ENCODE measurements around the gene TNPO2.
"Not testable (repeated sequence)": the region's sequence is repeated elsewhere in the genome, so short reads cannot be mapped to it uniquely, and the experiment has no call there.

TNPO2 gene

DNA sequence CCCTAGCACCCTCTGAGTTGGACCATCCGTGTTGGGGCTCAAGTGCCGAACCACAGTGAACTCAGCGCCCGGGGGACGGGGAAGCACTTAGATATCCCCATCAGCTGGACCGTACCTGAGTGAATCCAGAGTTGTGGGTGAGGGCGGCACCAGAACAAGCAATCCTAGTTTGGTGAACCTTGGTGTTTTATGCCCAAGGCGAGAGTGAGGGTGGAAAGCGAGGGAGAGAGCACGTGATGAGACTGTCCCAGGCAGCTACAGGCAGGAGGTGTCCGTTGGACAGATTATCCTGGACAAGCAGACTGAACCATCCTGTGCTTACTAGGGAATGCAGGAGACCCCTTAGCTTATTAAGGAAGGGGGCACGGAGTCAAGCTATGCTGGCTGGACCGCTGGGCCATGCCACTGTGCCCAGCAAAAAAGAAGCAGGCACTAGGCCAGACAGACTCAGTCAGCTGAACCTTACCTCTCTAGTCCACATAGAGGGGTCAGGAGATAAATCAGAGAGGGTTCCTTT is 14.2 kb upstream of the TNPO2 start:
- DNase-seq (ENCODE audit: low read depth in 2 of 2, low spot score in 1 of 2): no peak

- DNase-seq (ENCODE audit: low read depth in 2 of 2, low spot score in 1 of 2): peak; percentile 57 to 67
Measured at GRCh38 chr19:12736995-12737834, 13.5 kb upstream of the TNPO2 start, which contains the start of gene GET3. GET3 (plus strand) TSS chr19:12737497; CDS start chr19:12737506, 9 bp downstream.

DNA sequence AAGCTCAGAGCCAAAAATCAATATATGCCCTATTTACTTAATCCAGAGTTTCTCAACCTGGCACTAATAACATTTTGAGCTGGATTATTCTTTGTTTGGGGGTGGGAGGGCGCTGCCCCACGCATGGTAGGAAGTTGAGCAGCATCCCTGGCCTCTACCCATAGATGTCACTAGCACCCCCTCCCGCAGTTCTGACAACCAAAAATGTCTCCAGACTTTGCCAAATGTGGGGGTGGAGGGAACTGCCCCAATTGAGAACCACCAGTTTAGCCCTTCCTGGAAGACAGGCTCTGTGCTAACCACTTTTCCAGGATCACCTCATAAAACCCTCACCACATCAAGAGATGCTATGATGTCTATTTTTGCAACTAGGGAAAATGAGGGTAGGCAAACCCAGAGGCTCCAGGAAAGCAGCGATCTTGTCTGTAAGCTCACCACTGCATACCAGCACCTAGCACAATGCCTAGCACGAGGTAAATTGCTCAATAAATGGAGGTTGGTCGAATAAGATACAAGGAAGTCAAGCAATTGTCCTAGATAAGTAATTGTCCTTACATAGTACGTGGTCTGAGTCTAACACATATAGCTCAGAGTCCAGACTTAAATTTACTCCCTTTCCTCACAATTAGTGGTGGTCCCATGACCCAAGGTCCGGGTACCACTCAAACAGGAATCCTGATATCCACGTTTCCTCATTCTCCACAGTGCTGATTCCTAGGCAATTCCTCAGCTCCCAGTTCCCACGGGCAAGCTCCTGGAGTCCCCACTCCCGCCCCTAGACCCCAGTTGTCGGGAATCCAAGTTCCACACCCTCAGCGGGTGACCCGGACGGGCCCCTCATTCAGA is 9.9 kb upstream of the TNPO2 start:
- no peak for DNase-seq (ENCODE audit: low read depth in 2 of 2, low spot score in 1 of 2)

DNA sequence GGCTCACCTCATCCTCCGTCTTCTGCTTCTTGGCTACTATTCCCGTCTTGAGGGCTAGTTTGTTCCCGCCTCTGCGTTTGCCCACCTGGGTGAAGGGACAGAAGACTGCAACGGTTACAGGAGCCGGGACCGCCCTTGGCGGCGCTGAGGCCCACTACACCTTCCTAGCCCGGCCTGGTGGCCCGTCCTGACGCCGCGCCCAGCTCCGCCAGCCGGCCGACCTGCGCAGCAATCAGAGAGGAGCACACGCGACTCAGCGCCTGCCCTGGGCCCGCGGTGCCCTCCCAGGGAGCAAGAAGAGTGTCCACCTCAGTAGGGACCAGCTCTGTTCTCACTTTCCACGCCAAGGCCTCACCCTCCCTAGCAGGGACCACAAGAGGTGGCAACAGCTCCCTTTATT is 7.6 kb upstream of the TNPO2 start:
- no peak for DNase-seq (ENCODE audit: low read depth in 2 of 2, low spot score in 1 of 2)

- no peak for DNase-seq (ENCODE audit: low read depth in 2 of 2, low spot score in 1 of 2)
Measured at GRCh38 chr19:12730064-12730463, 6.3 kb upstream of the TNPO2 start.

DNA sequence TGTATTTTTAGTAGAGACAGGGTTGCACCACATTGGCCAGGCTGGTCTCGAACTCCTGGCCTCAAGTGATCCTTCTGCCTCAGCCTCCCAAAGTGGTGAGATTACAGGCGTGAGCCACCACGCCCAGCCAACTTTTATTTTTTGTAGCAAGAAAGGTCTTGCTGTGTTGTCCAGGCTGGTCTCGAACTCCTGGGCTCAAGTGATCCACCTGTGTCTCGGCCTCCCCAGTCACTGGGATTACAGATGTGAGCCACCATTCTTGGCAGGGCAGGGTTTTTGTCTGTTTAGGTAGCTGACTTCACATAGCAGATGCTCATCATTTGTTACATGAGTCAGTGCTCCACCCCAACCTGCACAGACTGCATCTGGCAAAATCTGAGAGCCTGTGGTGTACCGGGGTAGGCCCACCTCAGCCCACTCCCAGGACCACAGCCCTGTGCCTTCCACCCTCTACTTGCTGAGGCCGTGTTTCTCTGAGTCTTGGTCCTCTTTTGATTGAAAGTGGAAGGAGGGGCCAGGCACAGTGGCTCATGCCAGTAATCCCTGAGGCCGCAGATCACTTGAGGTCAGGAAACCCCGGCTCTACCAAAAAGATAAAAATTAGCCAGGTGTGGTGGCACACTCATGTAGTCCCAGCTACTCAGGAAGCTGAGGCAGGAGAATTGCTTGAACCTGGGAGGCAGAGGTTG is 4.2 kb upstream of the TNPO2 start:
- DNase-seq (ENCODE audit: low read depth in 2 of 2, low spot score in 1 of 2): no peak

GRCh38 chr19:12726988-12727316 is 3.2 kb upstream of the TNPO2 start:
- no peak for DNase-seq (ENCODE audit: low read depth in 2 of 2, low spot score in 1 of 2)

- DNase-seq (ENCODE audit: low read depth in 2 of 2, low spot score in 1 of 2): not testable (repeated sequence)
Measured at GRCh38 chr19:12725612-12726011, 1.9 kb upstream of the TNPO2 start.

DNA sequence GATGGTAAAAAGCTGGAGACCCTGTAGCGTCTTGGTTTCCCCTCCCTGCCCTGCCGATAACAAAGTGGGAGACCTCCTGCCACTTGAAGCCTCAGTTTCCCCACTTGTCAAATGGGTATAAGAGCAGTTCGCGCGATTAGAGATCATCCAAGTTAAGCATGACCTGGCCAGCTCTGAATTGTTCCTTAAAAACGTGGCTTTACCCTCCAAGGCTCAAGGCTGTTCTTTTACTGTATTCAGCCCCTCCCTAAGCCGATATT is 421 bp downstream of the TNPO2 start:
- DNase-seq (ENCODE audit: low read depth in 2 of 2, low spot score in 1 of 2): no peak

GRCh38 chr19:12722566-12723380 is 959 bp downstream of the TNPO2 start:
- DNase-seq (ENCODE audit: low read depth in 2 of 2, low spot score in 1 of 2): peak; percentile 85 to 90

DNA sequence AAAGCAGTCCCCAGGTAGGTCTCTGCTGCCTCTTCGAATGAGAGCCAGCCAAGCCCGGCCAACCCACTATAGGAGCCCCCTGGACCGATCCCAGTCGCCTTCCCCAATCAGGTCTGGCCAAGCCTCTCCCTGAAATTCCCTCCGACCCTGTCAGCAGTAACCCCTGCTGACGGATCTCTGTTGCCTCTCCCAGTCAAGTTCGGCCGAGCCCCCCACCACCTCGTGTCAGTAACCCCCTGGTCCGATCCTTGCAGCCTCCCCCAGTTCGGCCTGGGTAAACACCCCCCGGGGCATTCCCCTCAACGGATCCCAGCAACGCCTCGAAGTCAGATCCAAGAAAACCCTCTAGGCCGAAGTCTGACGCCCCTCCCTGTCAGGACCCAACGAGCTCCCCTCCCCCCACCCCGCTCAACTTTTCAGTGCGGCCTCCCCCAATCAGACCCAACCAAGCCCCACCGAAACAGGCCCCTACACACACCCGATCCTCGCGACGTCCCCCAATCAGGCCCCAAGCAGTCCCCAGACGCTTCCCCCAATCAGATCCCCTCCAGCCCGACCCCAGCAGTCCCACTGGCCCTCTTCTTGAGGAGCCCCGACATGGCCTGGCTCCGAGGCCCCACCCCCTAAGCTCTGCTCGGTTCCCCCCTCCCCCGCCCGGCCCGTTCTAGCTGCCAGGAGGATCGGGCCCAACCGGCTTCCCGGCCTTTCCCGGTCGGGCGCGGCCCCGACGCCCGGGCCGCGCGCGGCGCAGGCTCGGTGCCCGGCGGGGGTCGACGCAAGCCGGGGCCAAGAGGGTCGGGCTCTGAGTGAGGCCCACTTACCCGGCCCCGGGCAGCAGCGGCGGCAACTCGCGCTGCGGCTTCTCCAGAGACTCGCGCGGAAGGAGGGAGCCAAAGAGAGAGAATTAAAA is 1.8 kb downstream of the TNPO2 start:
- DNase-seq (ENCODE audit: low read depth in 2 of 2, low spot score in 1 of 2): no peak

DNA sequence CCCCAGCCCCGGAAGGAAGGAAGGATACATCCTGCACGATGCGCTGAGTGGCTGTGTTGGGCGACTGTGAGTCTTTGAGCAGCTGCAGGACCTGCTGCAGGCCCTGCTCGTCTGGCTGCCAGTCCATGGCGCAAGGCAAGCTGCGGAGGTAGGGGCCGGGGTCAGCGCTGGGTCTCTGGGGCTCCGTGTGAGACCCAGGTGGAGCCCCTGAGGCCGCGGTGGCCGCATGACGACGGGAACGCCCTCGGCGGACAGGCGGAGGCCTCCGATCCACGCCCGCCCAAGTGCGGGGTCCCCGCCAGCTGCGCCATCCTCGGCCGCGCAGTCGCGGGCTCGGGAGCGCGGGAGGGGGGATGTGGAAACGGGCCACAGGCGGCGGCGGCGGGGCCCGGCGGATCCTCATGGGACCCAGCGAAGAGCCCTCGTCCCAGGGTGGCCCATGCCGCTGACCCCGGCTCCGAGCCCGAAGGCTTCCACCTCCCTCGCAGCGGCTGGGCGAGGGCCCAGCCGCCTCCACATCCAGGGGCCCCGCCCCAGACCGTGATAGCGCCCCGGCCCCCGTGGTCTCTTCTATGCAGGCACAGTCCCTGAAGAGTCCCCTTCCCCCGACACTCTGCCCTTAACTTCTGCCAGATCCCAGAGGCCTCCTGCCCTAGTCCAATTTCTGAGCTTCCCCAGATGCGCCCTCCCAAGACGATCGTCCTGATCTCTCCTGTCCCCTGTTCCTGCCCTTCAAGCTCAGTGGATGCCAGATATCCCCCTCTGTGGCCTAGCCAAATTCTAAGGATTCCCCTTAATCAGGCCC is 2.7 kb downstream of the TNPO2 start:
- DNase-seq (ENCODE audit: low read depth in 2 of 2, low spot score in 1 of 2): no peak

DNA sequence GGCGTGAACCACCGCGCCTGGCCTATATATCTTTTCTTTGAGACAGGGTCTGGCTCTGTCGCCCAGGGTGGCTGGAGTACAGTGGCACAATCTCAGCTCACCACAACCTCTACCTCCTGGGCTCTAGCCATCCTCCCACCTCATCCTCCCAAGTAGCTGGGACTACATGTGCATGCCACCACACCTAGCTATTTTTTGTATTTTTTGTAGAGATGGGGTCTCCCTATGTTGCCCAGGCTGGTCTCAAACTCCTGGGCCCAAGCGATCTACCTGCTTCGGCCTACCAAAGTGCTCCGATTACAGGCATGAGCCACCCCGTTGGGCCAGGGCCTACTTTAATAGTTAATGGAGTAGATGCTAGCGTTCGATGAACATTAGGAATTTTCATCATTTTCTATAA is 3.4 kb downstream of the TNPO2 start:
- no peak for DNase-seq (ENCODE audit: low read depth in 2 of 2, low spot score in 1 of 2)

- DNase-seq (ENCODE audit: low read depth in 2 of 2, low spot score in 1 of 2): no peak
Measured at GRCh38 chr19:12715929-12716328, 7.8 kb downstream of the TNPO2 start.

- DNase-seq (ENCODE audit: low read depth in 2 of 2, low spot score in 1 of 2): no peak
Measured at GRCh38 chr19:12715102-12715501, 8.6 kb downstream of the TNPO2 start.

DNA sequence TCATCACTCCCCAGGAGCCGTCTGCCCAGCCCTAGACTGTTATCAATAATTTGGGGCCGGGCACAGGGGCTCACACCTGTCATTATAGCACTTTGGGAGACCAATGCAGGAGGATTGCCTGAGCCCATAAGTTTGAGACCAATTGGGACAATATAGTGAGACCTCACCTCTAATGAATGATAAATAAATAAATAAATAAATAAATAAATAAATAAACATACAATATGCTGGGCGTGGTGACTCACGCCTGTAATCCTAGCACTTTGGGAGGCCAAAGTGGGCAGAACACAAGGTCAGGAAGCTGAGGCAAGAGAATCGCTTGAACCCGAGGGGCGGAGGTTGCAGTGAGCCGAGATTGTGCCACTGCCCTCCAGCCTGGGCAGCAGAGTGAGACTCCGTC is 10.4 kb downstream of the TNPO2 start:
- DNase-seq (ENCODE audit: low read depth in 2 of 2, low spot score in 1 of 2): not testable (repeated sequence)

GRCh38 chr19:12712077-12712476 is 11.7 kb downstream of the TNPO2 start:
- DNase-seq (ENCODE audit: low read depth in 2 of 2, low spot score in 1 of 2): not testable (repeated sequence)

GRCh38 chr19:12711187-12711586 is 12.5 kb downstream of the TNPO2 start:
- DNase-seq (ENCODE audit: low read depth in 2 of 2, low spot score in 1 of 2): no peak

- no peak for DNase-seq (ENCODE audit: low read depth in 2 of 2, low spot score in 1 of 2)
Measured at GRCh38 chr19:12708641-12709040, 15.1 kb downstream of the TNPO2 start.

Data from stimulated activated CD8-positive, alpha-beta memory T cell treated with anti-CD3 and anti-CD28 coated beads, Interleukin-4, amount 100 ng/mL, for 4 hours (primary cell).